Astrocyte (in vitro differentiated cells and primary cell): ENCODE measurements around the gene ENTHD1.

ENCODE experiments used
- EZH2 ChIP-seq: IDR thresholded peaks from 2 replicates; pipeline ENCODE4 v1.6.1; 2012; ENCODE audit warnings: mild to moderate bottlenecking, low read length, inconsistent platforms; ENCODE audit not compliant: insufficient read depth
- TF ChIP-seq, protein P1 (sequence below): IDR thresholded peaks from 2 replicates; pipeline ENCODE4 v1.5.1; 2011; ENCODE audit warnings: low read depth, mild to moderate bottlenecking, inconsistent platforms, low read length, moderate library complexity; ENCODE audit not compliant: insufficient read depth

DNA sequence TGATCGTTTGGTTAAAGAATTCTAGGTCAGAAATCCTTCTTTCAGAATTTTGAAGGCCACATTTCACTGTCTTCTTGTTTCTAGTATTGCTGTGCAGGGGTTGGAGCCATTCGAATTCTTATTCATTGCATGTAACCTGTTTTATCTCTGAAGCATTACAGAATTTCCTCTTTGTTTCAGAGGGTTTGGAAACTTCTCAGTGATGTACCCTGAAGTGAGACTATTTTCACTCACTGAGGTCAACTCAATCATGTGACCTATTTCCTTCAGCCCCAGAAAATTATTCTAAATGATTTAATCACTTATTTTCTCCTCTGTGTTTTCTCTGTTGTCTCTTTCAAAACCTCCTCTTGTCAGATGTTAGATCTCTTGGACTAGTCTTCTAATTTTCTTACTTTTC lies 147.8 kb downstream of the ENTHD1 start:
- TF ChIP-seq, protein P1, sequence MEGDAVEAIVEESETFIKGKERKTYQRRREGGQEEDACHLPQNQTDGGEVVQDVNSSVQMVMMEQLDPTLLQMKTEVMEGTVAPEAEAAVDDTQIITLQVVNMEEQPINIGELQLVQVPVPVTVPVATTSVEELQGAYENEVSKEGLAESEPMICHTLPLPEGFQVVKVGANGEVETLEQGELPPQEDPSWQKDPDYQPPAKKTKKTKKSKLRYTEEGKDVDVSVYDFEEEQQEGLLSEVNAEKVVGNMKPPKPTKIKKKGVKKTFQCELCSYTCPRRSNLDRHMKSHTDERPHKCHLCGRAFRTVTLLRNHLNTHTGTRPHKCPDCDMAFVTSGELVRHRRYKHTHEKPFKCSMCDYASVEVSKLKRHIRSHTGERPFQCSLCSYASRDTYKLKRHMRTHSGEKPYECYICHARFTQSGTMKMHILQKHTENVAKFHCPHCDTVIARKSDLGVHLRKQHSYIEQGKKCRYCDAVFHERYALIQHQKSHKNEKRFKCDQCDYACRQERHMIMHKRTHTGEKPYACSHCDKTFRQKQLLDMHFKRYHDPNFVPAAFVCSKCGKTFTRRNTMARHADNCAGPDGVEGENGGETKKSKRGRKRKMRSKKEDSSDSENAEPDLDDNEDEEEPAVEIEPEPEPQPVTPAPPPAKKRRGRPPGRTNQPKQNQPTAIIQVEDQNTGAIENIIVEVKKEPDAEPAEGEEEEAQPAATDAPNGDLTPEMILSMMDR: no peak
- TF ChIP-seq EZH2: no peak
